LoVo (cell line): Measurements from ENCODE around the gene SARDH.

Source experiments
- DNase-seq: peaks from one replicate; pipeline ENCODE4 v3.0.0-alpha.2; 2016; ENCODE audit warnings: low spot score

SARDH gene

GRCh38 chr9:133647148-133647547 is 91.0 kb downstream of the SARDH start:
- no peak for DNase-seq

GRCh38 chr9:133645021-133645765 is 93.0 kb downstream of the SARDH start:
- no peak for DNase-seq

GRCh38 chr9:133643978-133644760 is 94.0 kb downstream of the SARDH start:
- DNase-seq: no peak

GRCh38 chr9:133643362-133643755 is 94.8 kb downstream of the SARDH start:
- no peak for DNase-seq

GRCh38 chr9:133642708-133643361 is 95.3 kb downstream of the SARDH start:
- no peak for DNase-seq

- DNase-seq: no peak
Measured at GRCh38 chr9:133641861-133642595, 96.1 kb downstream of the SARDH start.

- DNase-seq: no peak
Measured at GRCh38 chr9:133641396-133641655, 96.8 kb downstream of the SARDH start.

- DNase-seq: no peak
Measured at GRCh38 chr9:133640580-133641395, 97.4 kb downstream of the SARDH start.

- no peak for DNase-seq
Measured at GRCh38 chr9:133640160-133640559, 98.0 kb downstream of the SARDH start.

- DNase-seq: no peak
Measured at GRCh38 chr9:133639613-133640012, 98.5 kb downstream of the SARDH start.

- no peak for DNase-seq
Measured at GRCh38 chr9:133638711-133639110, 99.4 kb downstream of the SARDH start.

GRCh38 chr9:133638076-133638475 is 100.1 kb downstream of the SARDH start:
- no peak for DNase-seq

- DNase-seq: no peak
Measured at GRCh38 chr9:133637451-133638055, 100.6 kb downstream of the SARDH start.

GRCh38 chr9:133636902-133637301 is 101.2 kb downstream of the SARDH start:
- DNase-seq: no peak

GRCh38 chr9:133635533-133636531 is 102.3 kb downstream of the SARDH start, which contains the start of gene DBH:
DBH (plus strand) TSS chr9:133636363; CDS start chr9:133636372, 9 bp downstream.
- DNase-seq: no peak

- DNase-seq: no peak
Measured at GRCh38 chr9:133635098-133635497, 103.1 kb downstream of the SARDH start.

- no peak for DNase-seq
Measured at GRCh38 chr9:133634081-133634691, 104.0 kb downstream of the SARDH start.

GRCh38 chr9:133633681-133634080 is 104.5 kb downstream of the SARDH start:
- no peak for DNase-seq
